CD4-positive, alpha-beta T cell treated with Interleukin-6 for 4 hours (primary cell): ENCODE data around the gene TAS2R42.

ENCODE experiments used
- DNase-seq: peaks from one replicate; pipeline ENCODE4 v3.0.0-alpha.2; 2020; ENCODE audit warnings: mixed read lengths

Gene TAS2R42

DNA sequence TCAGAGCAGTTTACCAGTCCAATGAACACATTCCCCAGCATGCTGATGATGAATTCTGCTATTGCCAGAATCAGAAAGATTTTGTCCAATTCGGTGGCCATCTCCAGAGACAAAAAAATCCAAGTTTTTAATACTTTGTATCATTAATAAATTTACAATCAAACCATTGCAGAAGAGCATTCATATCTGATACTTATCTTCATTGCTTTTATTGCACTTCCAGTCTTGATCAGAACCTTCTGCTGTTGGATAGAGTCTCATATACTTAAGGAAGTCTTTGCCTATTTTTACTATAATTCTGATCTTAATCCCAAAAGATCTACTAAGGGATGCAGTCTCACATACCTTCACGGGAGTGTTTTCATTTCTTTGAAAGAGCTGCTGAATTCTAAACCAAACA lies at the start of gene TAS2R42:
Gene TAS2R42 (minus strand): TSS at position 101 of the 400 bp plus-strand sequence. CDS start 0 bp downstream, at position 101.
- no peak for DNase-seq

- no peak for DNase-seq
These were observed 46.8 kb upstream of the TAS2R42 start for GRCh38 chr12:11233532-11233931.

DNA sequence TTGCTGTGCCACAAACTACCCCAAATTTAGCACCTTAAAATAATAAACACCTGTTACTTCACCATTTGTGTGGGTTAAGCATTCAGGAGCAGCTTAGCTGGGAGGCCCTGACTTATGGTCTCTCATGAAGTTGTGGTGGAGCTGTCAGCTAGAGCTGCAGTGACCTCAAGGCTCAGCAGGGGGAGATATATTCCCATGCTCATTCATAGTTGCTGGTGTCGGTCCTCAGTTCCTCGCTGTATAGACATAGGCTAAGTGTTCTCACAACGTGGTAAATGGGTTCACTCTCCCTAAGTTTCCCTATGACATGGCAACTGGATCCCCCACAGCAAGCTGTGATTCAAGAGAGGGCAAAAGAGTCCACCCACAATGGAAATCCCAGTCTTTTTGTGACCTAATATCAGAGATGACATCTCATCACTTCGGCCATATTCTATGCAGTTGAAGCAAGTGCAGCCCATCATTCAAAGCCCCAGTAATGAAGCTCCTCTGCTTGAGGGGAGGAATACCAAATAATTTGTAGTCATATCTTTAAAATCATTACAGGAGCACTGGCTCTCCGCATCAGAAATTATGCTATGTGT lies 41.7 kb upstream of the TAS2R42 start:
- peak; percentile 32 for DNase-seq

DNA sequence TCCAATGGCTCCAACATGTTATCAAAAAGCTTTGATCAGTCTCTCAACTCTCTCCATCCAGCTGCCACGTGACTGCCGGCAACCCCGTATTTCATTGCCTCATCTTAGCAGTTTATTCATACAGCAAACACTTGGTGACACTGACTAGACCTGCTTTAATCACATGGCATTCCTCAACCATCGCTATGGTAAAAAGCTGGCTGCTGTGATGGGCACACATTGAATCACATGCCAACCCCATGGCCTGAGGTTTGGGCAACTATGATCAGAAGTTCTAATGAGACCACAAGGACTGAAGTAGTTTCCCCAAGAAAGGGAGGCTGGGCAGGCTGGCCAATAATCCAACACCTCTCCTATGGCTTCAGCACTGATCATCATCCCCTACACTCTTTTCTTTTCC lies 40.6 kb upstream of the TAS2R42 start:
- DNase-seq, result no peak

DNA sequence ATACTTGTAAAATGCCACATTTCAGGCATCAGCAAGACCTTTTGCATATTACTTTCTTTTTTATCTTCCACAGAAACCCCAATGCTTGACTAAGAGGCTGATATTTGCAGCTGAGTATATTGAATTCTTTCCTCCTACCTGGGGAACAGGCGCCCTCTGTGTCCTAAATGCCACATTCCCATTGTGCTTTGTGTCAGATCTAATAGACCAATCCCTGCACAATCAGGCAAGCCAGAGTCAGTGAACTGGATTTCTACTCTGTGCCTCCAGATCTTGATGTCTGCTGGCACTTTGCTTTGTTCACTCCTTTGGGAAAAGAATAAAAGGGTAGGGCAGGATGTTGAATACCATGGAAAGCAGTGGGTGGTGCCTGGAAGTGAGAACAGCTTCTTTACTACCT lies 22.4 kb upstream of the TAS2R42 start:
- DNase-seq, result no peak

GRCh38 chr12:11204173-11204572 lies 17.4 kb upstream of the TAS2R42 start:
- no peak for DNase-seq

DNA sequence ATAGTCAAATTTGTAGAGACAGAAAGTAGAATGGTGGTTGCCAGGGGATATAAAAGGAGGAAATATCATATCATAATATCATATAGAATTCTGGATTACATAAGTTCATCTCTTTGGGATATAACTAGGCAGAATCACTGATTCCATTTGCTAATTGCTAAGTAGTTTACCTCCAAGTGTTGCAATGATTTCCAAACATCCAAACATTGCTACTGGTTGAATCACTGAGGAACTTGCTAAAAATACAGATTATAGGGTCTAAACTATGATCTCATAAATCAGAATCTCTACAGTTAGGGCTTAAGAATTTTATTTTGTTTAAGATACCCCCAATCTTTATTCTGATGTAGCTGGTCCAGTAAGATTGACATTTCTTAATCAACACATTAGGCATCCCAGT lies 16.1 kb upstream of the TAS2R42 start:
- no peak for DNase-seq

DNA sequence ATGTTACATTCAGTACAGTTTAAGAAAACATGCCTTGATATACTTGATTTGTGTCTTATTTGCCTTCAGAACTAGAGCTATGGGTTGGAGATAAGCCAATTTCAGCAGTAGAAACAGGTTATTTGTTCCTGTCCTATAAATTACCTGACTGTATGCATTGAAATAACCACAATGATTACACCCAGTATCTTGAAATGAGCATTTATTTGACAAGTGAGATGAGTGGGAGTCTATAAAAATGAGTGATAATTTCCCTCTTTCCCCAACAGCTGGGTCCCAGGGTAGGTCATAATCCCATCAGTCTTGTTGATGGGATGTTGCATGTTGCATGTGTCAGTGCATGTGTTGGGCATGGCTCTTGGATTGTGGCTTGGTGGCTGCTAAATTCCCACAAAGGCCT lies 3.7 kb downstream of the TAS2R42 start:
- no peak for DNase-seq

GRCh38 chr12:11182529-11182928 lies 4.2 kb downstream of the TAS2R42 start:
- no peak for DNase-seq

DNA sequence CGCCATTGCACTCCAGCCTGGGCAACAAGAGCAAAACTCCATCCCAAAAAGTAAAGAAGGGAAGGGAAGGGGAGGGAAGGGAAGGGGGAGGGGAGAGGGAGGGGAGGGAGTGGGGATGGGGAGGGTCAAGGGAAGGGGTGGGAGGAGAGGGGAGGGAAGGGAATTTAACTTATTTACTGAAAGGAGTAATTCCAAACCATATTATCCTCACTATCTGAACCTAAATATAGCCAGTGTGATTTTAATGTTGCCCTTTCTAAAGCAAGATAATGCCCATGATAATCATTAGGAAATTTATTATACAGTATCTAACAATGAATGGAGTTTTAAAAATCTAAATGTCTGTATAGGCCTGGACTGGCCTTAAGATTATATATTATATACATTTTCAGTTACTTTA lies 8.5 kb downstream of the TAS2R42 start:
- DNase-seq, result no peak

GRCh38 chr12:11174022-11174421 lies 12.7 kb downstream of the TAS2R42 start:
- no peak for DNase-seq

GRCh38 chr12:11171969-11172675 lies 14.6 kb downstream of the TAS2R42 start:
- no peak for DNase-seq

DNA sequence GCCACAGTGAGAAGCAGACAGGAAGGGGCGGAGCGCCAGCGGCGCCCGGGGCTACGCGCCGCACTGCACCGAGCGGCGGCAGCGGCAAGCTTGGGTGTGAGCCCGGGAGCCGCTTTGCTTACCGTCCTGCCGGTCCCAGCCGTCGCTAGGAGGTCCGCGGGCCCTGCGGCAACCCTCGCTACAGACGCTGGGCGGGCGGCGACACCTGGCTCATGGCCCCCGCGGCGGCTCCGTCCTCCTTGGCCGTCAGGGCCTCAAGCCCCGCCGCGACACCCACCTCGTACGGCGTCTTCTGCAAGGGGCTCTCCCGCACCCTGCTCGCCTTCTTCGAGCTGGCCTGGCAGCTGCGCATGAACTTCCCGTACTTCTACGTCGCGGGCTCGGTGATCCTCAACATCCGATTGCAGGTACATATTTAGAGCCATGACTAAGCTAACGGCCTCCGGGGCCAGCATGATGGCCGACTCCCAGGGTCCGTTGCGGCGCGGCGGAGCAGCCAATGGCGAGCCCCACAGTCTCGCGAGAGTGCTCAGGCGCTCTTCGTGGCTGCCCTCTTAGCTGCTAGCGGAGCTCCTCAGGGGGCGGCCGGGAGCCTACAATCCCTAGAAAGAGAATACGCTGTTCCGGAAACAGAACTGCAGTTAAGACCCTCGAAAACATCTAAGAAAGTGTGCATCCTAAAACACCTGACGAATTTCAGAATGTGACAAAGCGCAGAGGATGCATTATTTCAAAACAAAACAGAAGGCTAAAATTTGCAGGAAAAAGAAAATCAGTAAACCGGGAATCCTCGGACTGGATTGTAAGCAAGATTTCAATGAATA lies 15.4 kb downstream of the TAS2R42 start, which contains the start of gene SMIM10L1:
Gene SMIM10L1 (plus strand): TSS at position 50 of the 824 bp plus-strand sequence. CDS start 163 bp downstream, at position 213.
- peak; percentile 88 for DNase-seq

DNA sequence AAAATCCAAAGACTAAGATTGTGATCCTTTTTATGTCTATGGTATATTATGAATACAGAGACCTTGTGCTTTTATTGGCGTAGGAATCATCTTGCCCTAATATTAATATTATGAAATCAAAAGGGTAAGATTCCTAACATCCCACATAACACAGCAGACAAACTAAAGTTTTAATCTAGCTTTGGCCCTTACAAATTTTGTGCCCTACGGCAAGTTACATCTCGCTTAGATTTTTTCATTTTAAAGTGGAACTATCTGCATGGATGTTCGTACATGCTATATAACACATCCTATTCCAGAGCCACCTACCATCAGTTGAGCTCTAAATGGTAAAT lies 16.0 kb downstream of the TAS2R42 start:
- no peak for DNase-seq

GRCh38 chr12:11166300-11166699 lies 20.4 kb downstream of the TAS2R42 start:
- no peak for DNase-seq

DNA sequence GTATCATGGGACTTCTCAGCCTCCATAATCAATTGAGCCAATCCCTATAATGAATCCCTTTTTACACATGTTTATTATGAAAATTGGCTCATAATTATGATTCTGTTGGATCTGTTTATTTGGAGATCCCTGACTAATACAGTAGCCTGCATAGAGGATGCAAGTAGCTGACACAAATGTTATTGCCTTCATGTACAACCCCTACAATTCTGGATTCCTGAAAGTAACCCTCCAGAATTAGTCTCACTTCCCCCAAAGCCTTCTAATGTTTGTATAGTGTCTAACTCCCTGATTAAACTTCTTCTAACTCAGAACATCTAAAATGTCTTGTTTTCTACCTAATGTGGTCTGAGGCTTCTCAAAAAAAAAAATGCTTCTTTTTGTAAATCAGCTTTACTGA lies 22.4 kb downstream of the TAS2R42 start:
- DNase-seq, result no peak

DNA sequence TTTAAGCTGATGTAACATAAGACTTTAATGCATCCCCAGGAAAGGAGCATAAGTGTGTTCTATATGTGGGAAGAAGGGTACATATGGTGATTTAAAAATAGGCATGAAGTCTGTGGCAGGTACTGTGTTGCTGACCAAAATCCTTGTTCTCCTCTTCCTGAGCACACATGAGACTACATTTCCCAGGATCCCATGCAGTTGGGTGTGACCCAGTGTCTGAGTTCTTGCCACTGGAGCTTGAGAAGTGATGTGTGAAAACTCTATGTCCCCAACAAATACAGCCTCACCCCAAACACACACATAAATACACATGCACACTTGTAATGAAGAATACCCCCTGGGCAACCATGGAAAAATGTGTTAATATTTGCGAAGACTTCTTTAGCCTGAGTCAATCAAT lies 24.2 kb downstream of the TAS2R42 start:
- no peak for DNase-seq

DNA sequence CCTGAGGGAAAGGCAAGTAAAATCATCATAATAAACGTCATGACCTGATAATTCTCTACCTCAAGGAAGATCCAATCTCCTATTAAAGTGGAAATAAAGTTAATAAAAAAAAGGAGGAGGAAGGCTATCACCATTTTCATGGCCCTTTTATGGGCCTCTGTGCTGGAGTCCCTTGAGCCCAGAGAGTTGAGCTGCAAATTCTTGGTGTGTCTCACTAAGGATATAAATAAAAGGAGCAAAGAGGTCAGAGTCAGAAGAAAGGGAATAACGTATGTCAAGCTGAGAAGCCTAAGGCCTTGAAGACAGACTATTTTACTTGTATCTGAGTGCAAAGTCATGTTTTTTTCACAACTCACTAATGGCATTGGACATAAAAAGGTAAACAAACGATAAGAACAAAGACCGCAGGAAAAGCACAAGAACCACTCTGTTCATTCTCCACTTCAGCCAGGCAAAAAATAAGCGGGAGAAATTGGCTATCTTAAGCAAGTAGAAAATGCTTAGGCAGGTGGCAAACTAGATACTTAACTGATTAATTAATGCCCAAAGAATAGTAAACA lies 27.8 kb downstream of the TAS2R42 start:
- DNase-seq, result no peak

DNA sequence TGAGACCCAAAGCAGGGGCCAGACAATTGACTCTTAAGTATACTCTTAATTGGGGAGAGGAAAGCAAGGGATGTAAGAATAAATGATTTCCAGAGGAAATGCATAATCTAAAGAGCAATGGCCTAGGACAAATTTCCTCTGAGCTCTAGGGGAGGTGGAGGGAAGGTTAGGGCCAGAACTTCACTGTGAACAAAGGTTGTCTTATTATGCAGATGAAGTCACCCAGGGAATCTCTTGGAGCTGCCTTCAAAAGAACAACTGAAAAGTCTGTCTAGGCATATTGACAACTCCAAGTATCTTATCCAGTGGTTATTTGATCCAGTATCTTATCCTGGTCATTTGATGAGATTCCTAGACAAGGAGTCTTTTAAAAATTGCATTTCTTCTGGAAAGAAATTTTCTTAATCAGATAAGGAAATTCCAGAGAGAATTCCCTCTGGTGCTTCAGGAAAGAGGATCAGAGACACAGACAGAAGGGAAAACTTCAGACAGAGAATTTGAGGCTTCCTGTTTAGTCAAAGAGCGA lies 32.3 kb downstream of the TAS2R42 start:
- no peak for DNase-seq

- DNase-seq, result no peak
These were observed 34.0 kb downstream of the TAS2R42 start for GRCh38 chr12:11152725-11153124.

DNA sequence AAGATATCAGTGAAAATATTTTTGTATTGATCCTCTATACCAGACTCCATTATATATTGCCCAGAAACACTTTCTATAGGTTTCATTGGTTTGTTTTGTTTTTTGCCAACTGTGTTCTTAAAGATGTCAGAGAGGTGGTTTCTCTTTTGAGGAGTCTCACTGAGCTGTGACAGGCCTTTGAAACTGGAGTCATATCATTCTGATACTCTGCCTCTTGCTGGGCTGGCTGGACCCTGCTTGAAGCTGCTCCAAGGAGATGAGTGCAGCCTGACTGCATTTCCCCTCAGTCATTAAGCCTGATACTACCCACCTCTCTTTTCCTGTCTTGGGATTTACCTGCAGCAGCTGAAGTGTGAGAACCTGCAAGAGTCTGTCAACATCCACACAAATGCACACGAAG lies 35.9 kb downstream of the TAS2R42 start:
- no peak for DNase-seq

DNA sequence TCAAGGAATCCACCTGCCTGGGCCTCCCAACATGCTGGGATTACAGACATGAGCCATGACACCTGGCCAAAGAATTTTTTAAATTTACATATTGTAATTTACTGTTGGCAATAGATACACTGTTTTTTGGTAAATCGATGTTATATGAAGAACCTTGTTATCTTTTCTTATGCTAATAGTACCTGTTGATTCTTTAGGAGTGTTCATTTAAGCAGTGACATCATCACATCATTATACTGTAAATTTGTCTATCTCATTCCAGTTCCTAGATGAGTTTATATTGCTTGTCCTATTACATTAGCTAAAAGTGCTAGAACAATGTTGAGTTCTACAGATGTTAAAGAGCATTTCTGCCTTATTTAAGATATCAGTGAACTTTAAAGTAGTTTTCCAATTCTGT lies 39.3 kb downstream of the TAS2R42 start:
- no peak for DNase-seq

DNA sequence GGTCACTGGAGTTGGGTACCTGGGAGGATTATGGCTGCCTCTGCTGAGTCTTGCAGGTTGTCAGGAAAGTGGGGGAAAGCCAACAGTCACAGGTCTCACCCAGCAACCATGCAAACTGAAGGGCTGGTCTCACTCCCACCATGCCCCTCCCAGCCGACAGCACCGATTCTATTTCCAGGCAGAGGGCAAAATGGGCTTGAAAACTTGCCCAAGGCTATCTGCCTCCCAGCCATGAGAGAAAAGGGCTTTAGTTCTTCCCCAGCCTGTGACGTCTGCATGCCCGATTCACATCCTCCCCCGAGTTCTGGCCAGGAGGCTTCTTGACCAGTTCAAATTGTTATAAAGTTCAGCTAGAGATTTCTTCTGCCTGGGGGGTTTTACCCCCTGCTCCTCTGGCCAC lies 42.4 kb downstream of the TAS2R42 start:
- DNase-seq, result no peak
